Measurements from ENCODE around the gene SPOCK1. TPM values are rescaled to one million over a fixed set of nuclear protein-coding genes. Genes with fewer than 3 reads are reported as not detected.

The SPOCK1 gene
- total RNA-seq, 1 experiment from 2014 or later, result 9.8 TPM

DNA sequence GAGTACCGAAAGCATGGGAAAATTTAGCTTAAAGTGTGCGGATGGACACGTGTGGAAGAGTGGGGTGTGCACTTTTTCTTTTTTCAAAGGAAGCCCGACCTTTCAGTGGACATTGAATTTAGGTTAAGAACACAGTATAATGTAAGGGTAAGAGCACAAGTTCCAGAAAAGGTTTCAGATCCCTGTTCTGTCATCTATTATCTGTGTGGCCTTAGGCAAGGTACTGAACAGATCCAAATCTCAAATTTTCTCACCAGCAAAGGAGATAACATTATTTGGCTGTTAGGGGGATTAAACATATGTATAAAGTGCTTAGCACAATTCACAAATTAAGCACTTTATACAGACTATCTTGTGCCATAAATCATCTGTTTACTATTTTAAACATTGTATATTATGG is 441.0 kb downstream of the SPOCK1 start:
- ChIA-PET CTCF (no interaction called here), POLR2A (ENCODE audit: unreplicated experiment) (no interaction called here)
- H3K4me1 ChIP-seq (ENCODE audit: insufficient read depth, low read length), result no peaks in the 10 kb centered on the region
- no peak overlapping the region for H3K4me2 ChIP-seq (ENCODE audit: low read length)
- no peaks in the 10 kb centered on the region for H4K20me1 ChIP-seq (ENCODE audit: low read length)
- no peak overlapping the region for H3K9ac ChIP-seq (ENCODE audit: low read length)
- no peak for ATAC-seq
- no peaks in the 10 kb centered on the region for H3K27me3 ChIP-seq (ENCODE audit: low read length)
- BruUV-seq (replicated peaks), result no TSS peak
- no peaks in the 10 kb centered on the region for H3K36me3 ChIP-seq (ENCODE audit: low read depth, low read length)
- no peak overlapping the region for H2AFZ ChIP-seq (ENCODE audit: low read length)
- no peak for TF ChIP-seq EZH2 (IDR thresholded peaks at IDR 0.05; ENCODE audit: low read length, unreplicated experiment)
- TF ChIP-seq, protein P1, sequence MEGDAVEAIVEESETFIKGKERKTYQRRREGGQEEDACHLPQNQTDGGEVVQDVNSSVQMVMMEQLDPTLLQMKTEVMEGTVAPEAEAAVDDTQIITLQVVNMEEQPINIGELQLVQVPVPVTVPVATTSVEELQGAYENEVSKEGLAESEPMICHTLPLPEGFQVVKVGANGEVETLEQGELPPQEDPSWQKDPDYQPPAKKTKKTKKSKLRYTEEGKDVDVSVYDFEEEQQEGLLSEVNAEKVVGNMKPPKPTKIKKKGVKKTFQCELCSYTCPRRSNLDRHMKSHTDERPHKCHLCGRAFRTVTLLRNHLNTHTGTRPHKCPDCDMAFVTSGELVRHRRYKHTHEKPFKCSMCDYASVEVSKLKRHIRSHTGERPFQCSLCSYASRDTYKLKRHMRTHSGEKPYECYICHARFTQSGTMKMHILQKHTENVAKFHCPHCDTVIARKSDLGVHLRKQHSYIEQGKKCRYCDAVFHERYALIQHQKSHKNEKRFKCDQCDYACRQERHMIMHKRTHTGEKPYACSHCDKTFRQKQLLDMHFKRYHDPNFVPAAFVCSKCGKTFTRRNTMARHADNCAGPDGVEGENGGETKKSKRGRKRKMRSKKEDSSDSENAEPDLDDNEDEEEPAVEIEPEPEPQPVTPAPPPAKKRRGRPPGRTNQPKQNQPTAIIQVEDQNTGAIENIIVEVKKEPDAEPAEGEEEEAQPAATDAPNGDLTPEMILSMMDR (conservative IDR thresholded peaks at IDR 0.05; ENCODE audit: low read depth, low read length), result no peak
- no peak for TF ChIP-seq EZH2phosphoT487 (IDR thresholded peaks at IDR 0.05; ENCODE audit: borderline replicate concordance, low read length)
- no peak for DNase-seq
- no peak overlapping the region for H3K4me3 ChIP-seq (ENCODE audit: low read length)
- no peaks in the 10 kb centered on the region for H3K9me3 ChIP-seq (ENCODE audit: low read length)
- H3K79me2 ChIP-seq (ENCODE audit: low read length), result no peaks in the 10 kb centered on the region
- H3F3A ChIP-seq (ENCODE audit: low read length, unreplicated experiment), result no peaks in the 10 kb centered on the region
- intact Hi-C loops (cut with micrococcal nuclease), result no loop called here
- H3K9me2 ChIP-seq (replicated peaks; ENCODE audit: low read length), result no peaks in the 10 kb centered on the region
- no peak overlapping the region for H3K27ac ChIP-seq (ENCODE audit: low read length)

GRCh38 chr5:137056676-137057075 is 442.4 kb downstream of the SPOCK1 start:
- H3K9ac ChIP-seq (ENCODE audit: low read length), result no peak overlapping the region
- DNase-seq, result no peak
- ATAC-seq, result no peak
- H3K36me3 ChIP-seq (ENCODE audit: low read depth, low read length), result no peaks in the 10 kb centered on the region
- CTCF ChIA-PET, result no interaction called here
- POLR2A ChIA-PET (ENCODE audit: unreplicated experiment), result no interaction called here
- H3K4me1 ChIP-seq (ENCODE audit: insufficient read depth, low read length), result no peaks in the 10 kb centered on the region
- H3F3A ChIP-seq (ENCODE audit: low read length, unreplicated experiment), result no peaks in the 10 kb centered on the region
- H3K4me3 ChIP-seq (ENCODE audit: low read length), result no peak overlapping the region
- intact Hi-C loops (cut with micrococcal nuclease), result no loop called here
- no peak overlapping the region for H2AFZ ChIP-seq (ENCODE audit: low read length)
- no peak overlapping the region for H3K4me2 ChIP-seq (ENCODE audit: low read length)
- no peak overlapping the region for H3K27ac ChIP-seq (ENCODE audit: low read length)
- H3K27me3 ChIP-seq (ENCODE audit: low read length), result no peaks in the 10 kb centered on the region
- H3K9me3 ChIP-seq (ENCODE audit: low read length), result no peaks in the 10 kb centered on the region
- H3K9me2 ChIP-seq (replicated peaks; ENCODE audit: low read length), result no peaks in the 10 kb centered on the region
- TF ChIP-seq, protein P1 (conservative IDR thresholded peaks at IDR 0.05; ENCODE audit: low read depth, low read length), result no peak
- TF ChIP-seq EZH2 (IDR thresholded peaks at IDR 0.05; ENCODE audit: low read length, unreplicated experiment), result no peak
- no TSS peak for BruUV-seq (replicated peaks)
- H4K20me1 ChIP-seq (ENCODE audit: low read length), result no peaks in the 10 kb centered on the region
- no peaks in the 10 kb centered on the region for H3K79me2 ChIP-seq (ENCODE audit: low read length)

- Histone ChIP-seq H3F3A (ENCODE audit: low read length, unreplicated experiment) (no peaks in the 10 kb centered on the region), H3K9ac (ENCODE audit: low read length) (no peak overlapping the region), H3K27ac (ENCODE audit: low read length) (no peak overlapping the region), H3K4me1 (ENCODE audit: insufficient read depth, low read length) (no peaks in the 10 kb centered on the region), H3K79me2 (ENCODE audit: low read length) (no peaks in the 10 kb centered on the region), H3K9me3 (ENCODE audit: low read length) (no peaks in the 10 kb centered on the region), H2AFZ (ENCODE audit: low read length) (no peak overlapping the region), H3K9me2 (replicated peaks; ENCODE audit: low read length) (no peaks in the 10 kb centered on the region), H3K4me3 (ENCODE audit: low read length) (no peak overlapping the region), H3K4me2 (ENCODE audit: low read length) (no peak overlapping the region), H3K36me3 (ENCODE audit: low read depth, low read length) (no peaks in the 10 kb centered on the region), H3K27me3 (ENCODE audit: low read length) (no peaks in the 10 kb centered on the region), H4K20me1 (ENCODE audit: low read length) (no peaks in the 10 kb centered on the region)
- no TSS peak for BruUV-seq (replicated peaks)
- TF ChIP-seq EZH2phosphoT487 (IDR thresholded peaks at IDR 0.05; ENCODE audit: borderline replicate concordance, low read length) (no peak), EZH2 (IDR thresholded peaks at IDR 0.05; ENCODE audit: low read length, unreplicated experiment) (no peak)
- TF ChIP-seq, protein P1 (conservative IDR thresholded peaks at IDR 0.05; ENCODE audit: low read depth, low read length), result no peak
- ChIA-PET POLR2A (ENCODE audit: unreplicated experiment) (no interaction called here), CTCF (no interaction called here)
- DNase-seq (no peak), ATAC-seq (no peak)
- intact Hi-C loops (cut with micrococcal nuclease), result no loop called here
These were observed 443.8 kb downstream of the SPOCK1 start for GRCh38 chr5:137055271-137055872.
